Measurements from ENCODE around the gene P2RY2.

- TF ChIP-seq REST (IDR thresholded peaks at IDR 0.05; ENCODE audit: insufficient read depth in 1 of 2, low read depth in 2 of 2, low read length in 2 of 2), result no peak
- TF ChIP-seq POLR2AphosphoS5 (IDR thresholded peaks at IDR 0.05; ENCODE audit: low read depth, low read length), result no peak
Measured at GRCh38 chr11:73248526-73249185, 30.6 kb downstream of the P2RY2 start.
